Stimulated activated naive B cell treated with anti-CD40 and anti-IgM and Interleukin-4, amounts not matched to agents 10 μg/mL and 1 μg/mL and 100 μg/mL, for 72 hours (primary cell): ENCODE measurements around the gene BOD1L1.

Experiments used
- ATAC-seq, 2 donors: fragments of 150-1000 bp; cut with Tn5 transposase; replicated peaks; 2 replicates each; pipeline ENCODE4 v1.10.0; 2021; ENCODE audit warnings: moderate library complexity in 1 of 2
- DNase-seq: peaks from one replicate; pipeline ENCODE4 v3.0.0; 2021
- H3K27ac Mint-ChIP-seq: one replicate; pipeline ENCODE4 v1.8.0; 2022; ENCODE audit warnings: mild to moderate bottlenecking, mixed read lengths
- H3K27me3 Mint-ChIP-seq, 2 donors: one replicate each; pipeline ENCODE4 v1.8.0; 2022; ENCODE audit warnings: mixed read lengths in 2 of 2
- H3K36me3 Mint-ChIP-seq, 2 donors: one replicate each; pipeline ENCODE4 v1.8.0; 2022; ENCODE audit warnings: mixed read lengths in 2 of 2, mild to moderate bottlenecking in 1 of 2
- H3K4me1 Mint-ChIP-seq, 2 donors: one replicate each; pipeline ENCODE4 v1.8.0; 2022; ENCODE audit warnings: mixed read lengths in 2 of 2, mild to moderate bottlenecking in 1 of 2
- H3K4me3 Mint-ChIP-seq, 2 donors: one replicate each; pipeline ENCODE4 v1.8.0; 2022; ENCODE audit warnings: mild to moderate bottlenecking in 2 of 2, mixed read lengths in 2 of 2, moderate library complexity in 1 of 2
- H3K9me3 Mint-ChIP-seq, 2 donors: one replicate each; pipeline ENCODE4 v1.8.0; 2022; ENCODE audit warnings: mixed read lengths in 2 of 2, mild to moderate bottlenecking in 1 of 2

Gene BOD1L1

GRCh38 chr4:13641084-13641483 is 13.6 kb upstream of the BOD1L1 start:
- H3K36me3 Mint-ChIP-seq = no peaks in the 10 kb centered on the region
- no peak overlapping the region for H3K27ac Mint-ChIP-seq
- H3K4me1 Mint-ChIP-seq = no peaks in the 10 kb centered on the region
- H3K9me3 Mint-ChIP-seq = no peaks in the 10 kb centered on the region
- no peak for ATAC-seq
- H3K27me3 Mint-ChIP-seq = peaks cover 35 to 67% of the 10 kb centered on the region in 2 donors
- no peak for DNase-seq
- no peak overlapping the region for H3K4me3 Mint-ChIP-seq

- Mint-ChIP-seq H3K36me3 (no peaks in the 10 kb centered on the region), H3K27ac (no peak overlapping the region), H3K27me3 (peaks cover 31 to 60% of the 10 kb centered on the region in 2 donors), H3K4me1 (no peaks in the 10 kb centered on the region), H3K4me3 (no peak overlapping the region), H3K9me3 (no peaks in the 10 kb centered on the region)
- ATAC-seq (no peak), DNase-seq (no peak)
These were observed 12.8 kb upstream of the BOD1L1 start for GRCh38 chr4:13640149-13640940.

GRCh38 chr4:13635286-13635799 is 7.8 kb upstream of the BOD1L1 start:
- ATAC-seq = no peak
- Mint-ChIP-seq H3K27me3 (peaks cover 20 to 28% of the 10 kb centered on the region in 2 donors), H3K9me3 (no peaks in the 10 kb centered on the region), H3K4me1 (no peaks in the 10 kb centered on the region), H3K4me3 (no peak overlapping the region), H3K36me3 (no peaks in the 10 kb centered on the region), H3K27ac (no peak overlapping the region)
- DNase-seq = no peak

GRCh38 chr4:13633671-13634070 is 6.1 kb upstream of the BOD1L1 start:
- peaks cover 10 to 14% of the 10 kb centered on the region in 2 donors for H3K27me3 Mint-ChIP-seq
- DNase-seq (no peak), ATAC-seq (no peak)
- H3K36me3 Mint-ChIP-seq = no peaks in the 10 kb centered on the region
- H3K9me3 Mint-ChIP-seq = no peaks in the 10 kb centered on the region
- no peaks in the 10 kb centered on the region for H3K4me1 Mint-ChIP-seq
- no peak overlapping the region for H3K4me3 Mint-ChIP-seq
- no peak overlapping the region for H3K27ac Mint-ChIP-seq

GRCh38 chr4:13627178-13627605 is 333 bp downstream of the BOD1L1 start:
- H3K27ac Mint-ChIP-seq = peak overlapping the region; percentile 96
- peak overlapping the region; percentile 95 to 96 for H3K4me3 Mint-ChIP-seq
- H3K36me3 Mint-ChIP-seq = peaks cover 8 to 26% of the 10 kb centered on the region in 2 donors
- no peaks in the 10 kb centered on the region for H3K27me3 Mint-ChIP-seq
- ATAC-seq (peak; percentile 69 to 73), DNase-seq (peak; percentile 36)
- peaks cover 21 to 32% of the 10 kb centered on the region in 2 donors for H3K4me1 Mint-ChIP-seq
- H3K9me3 Mint-ChIP-seq = no peaks in the 10 kb centered on the region

- Mint-ChIP-seq H3K9me3 (no peaks in the 10 kb centered on the region), H3K4me3 (peak overlapping the region; percentile 86 to 96), H3K36me3 (peaks cover 8 to 28% of the 10 kb centered on the region in 2 donors), H3K4me1 (peaks cover 24 to 37% of the 10 kb centered on the region in 2 donors), H3K27me3 (no peaks in the 10 kb centered on the region), H3K27ac (peak overlapping the region; percentile 48)
- no peak for DNase-seq
- ATAC-seq = no peak
These were observed 890 bp downstream of the BOD1L1 start for GRCh38 chr4:13626492-13627177.

GRCh38 chr4:13618212-13618806 is 9.2 kb downstream of the BOD1L1 start:
- H3K4me3 Mint-ChIP-seq = no peak overlapping the region
- no peaks in the 10 kb centered on the region for H3K9me3 Mint-ChIP-seq
- ATAC-seq (no peak), DNase-seq (no peak)
- peaks cover 41 to 48% of the 10 kb centered on the region in 2 donors for H3K4me1 Mint-ChIP-seq
- peaks cover 28 to 56% of the 10 kb centered on the region in 2 donors for H3K36me3 Mint-ChIP-seq
- H3K27me3 Mint-ChIP-seq = no peaks in the 10 kb centered on the region
- H3K27ac Mint-ChIP-seq = no peak overlapping the region

GRCh38 chr4:13617801-13618200 is 9.7 kb downstream of the BOD1L1 start:
- H3K9me3 Mint-ChIP-seq = no peaks in the 10 kb centered on the region
- no peak for ATAC-seq
- H3K36me3 Mint-ChIP-seq = peaks cover 24 to 55% of the 10 kb centered on the region in 2 donors
- no peak overlapping the region for H3K4me3 Mint-ChIP-seq
- peaks cover 38 to 43% of the 10 kb centered on the region in 2 donors for H3K4me1 Mint-ChIP-seq
- H3K27me3 Mint-ChIP-seq = no peaks in the 10 kb centered on the region
- no peak for DNase-seq
- no peak overlapping the region for H3K27ac Mint-ChIP-seq

GRCh38 chr4:13616597-13616996 is 10.9 kb downstream of the BOD1L1 start:
- ATAC-seq = no peak

GRCh38 chr4:13615161-13615560 is 12.4 kb downstream of the BOD1L1 start:
- H3K27ac Mint-ChIP-seq = no peak overlapping the region
- no peaks in the 10 kb centered on the region for H3K27me3 Mint-ChIP-seq
- H3K36me3 Mint-ChIP-seq = peaks cover 39 to 58% of the 10 kb centered on the region in 2 donors
- H3K9me3 Mint-ChIP-seq = no peaks in the 10 kb centered on the region
- peaks cover 32 to 47% of the 10 kb centered on the region in 2 donors for H3K4me1 Mint-ChIP-seq
- no peak for DNase-seq
- peak; percentile 72 to 76 for ATAC-seq
- H3K4me3 Mint-ChIP-seq = no peak overlapping the region

More at GRCh38 chr4:13616597-13616996, 10.9 kb downstream of the BOD1L1 start:
- Mint-ChIP-seq H3K4me1 (peaks cover 36 to 44% of the 10 kb centered on the region in 2 donors), H3K27ac (no peak overlapping the region), H3K36me3 (peaks cover 33 to 58% of the 10 kb centered on the region in 2 donors), H3K4me3 (no peak overlapping the region), H3K27me3 (no peaks in the 10 kb centered on the region), H3K9me3 (no peaks in the 10 kb centered on the region)
- DNase-seq = no peak

GRCh38 chr4:13612569-13612968 is 15.0 kb downstream of the BOD1L1 start:
- peaks cover 46 to 51% of the 10 kb centered on the region in 2 donors for H3K36me3 Mint-ChIP-seq
- no peaks in the 10 kb centered on the region for H3K27me3 Mint-ChIP-seq
- peaks cover 31 to 47% of the 10 kb centered on the region in 2 donors for H3K4me1 Mint-ChIP-seq
- H3K27ac Mint-ChIP-seq = no peak overlapping the region
- no peak overlapping the region for H3K4me3 Mint-ChIP-seq
- no peaks in the 10 kb centered on the region for H3K9me3 Mint-ChIP-seq
- ATAC-seq (no peak), DNase-seq (no peak)

- peak overlapping the region; percentile 36 to 54 for H3K4me3 Mint-ChIP-seq
- H3K9me3 Mint-ChIP-seq = no peaks in the 10 kb centered on the region
- H3K27me3 Mint-ChIP-seq = no peaks in the 10 kb centered on the region
- peaks cover 29 to 45% of the 10 kb centered on the region in 2 donors for H3K4me1 Mint-ChIP-seq
- DNase-seq = peak; percentile 34
- peak; percentile 98 to 99 for ATAC-seq
- peaks cover 49 to 51% of the 10 kb centered on the region in 2 donors for H3K36me3 Mint-ChIP-seq
- H3K27ac Mint-ChIP-seq = peak overlapping the region; percentile 75
These were observed 16.2 kb downstream of the BOD1L1 start for GRCh38 chr4:13611283-13611842.

- Mint-ChIP-seq H3K4me1 (peaks cover 27 to 32% of the 10 kb centered on the region in 2 donors), H3K4me3 (no peak overlapping the region), H3K9me3 (no peaks in the 10 kb centered on the region), H3K36me3 (peaks cover 55 to 56% of the 10 kb centered on the region in 2 donors), H3K27me3 (no peaks in the 10 kb centered on the region), H3K27ac (no peak overlapping the region)
- ATAC-seq (no peak), DNase-seq (no peak)
These were observed 22.2 kb downstream of the BOD1L1 start for GRCh38 chr4:13605330-13605729.

- peak overlapping the region; percentile 26 for H3K27ac Mint-ChIP-seq
- H3K27me3 Mint-ChIP-seq = no peaks in the 10 kb centered on the region
- H3K36me3 Mint-ChIP-seq = peaks cover 50 to 71% of the 10 kb centered on the region in 2 donors
These were observed 25.7 kb downstream of the BOD1L1 start for GRCh38 chr4:13601848-13602247.

More at GRCh38 chr4:13601848-13602247, 25.7 kb downstream of the BOD1L1 start:
- no peak for DNase-seq
- peaks cover 31 to 33% of the 10 kb centered on the region in 2 donors for H3K4me1 Mint-ChIP-seq
- H3K9me3 Mint-ChIP-seq = no peaks in the 10 kb centered on the region
- no peak for ATAC-seq
- no peak overlapping the region for H3K4me3 Mint-ChIP-seq
